Renal cortex interstitium (tissue), 11 donors: ENCODE results near the gene ABCB11. TPM values are rescaled to one million over a fixed set of nuclear protein-coding genes. Genes with fewer than 3 reads are reported as not detected.
A peak's percentile ranks its signal among the peaks of the same experiment; 100 is the strongest.

Experiments
- DNase-seq, 11 donors: peaks; one replicate each; pipeline ENCODE4 v3.0.0-alpha.2; 2013; ENCODE audit warnings: low read depth in 9 of 11, low spot score in 4 of 11; ENCODE audit errors: extremely low read depth in 1 of 11
- polyA plus RNA-seq, 3 donors: library from polyadenylated mRNA; unstranded; fragments of 120-200 nt; gene quantifications; one replicate each; pipeline ENCODE4 v1.2.1, GENCODE V29; 2013; ENCODE audit not compliant: insufficient read length in 3 of 3

ABCB11 gene
- polyA plus RNA-seq, 3 donors: 0.05 to 0.15 TPM; not detected in 1

GRCh38 chr2:168992591-168993349 is 38.4 kb downstream of the ABCB11 start:
- DNase-seq: no peak

GRCh38 chr2:168992026-168992425 is 39.1 kb downstream of the ABCB11 start:
- no peak for DNase-seq

GRCh38 chr2:168988755-168989154 is 42.4 kb downstream of the ABCB11 start:
- DNase-seq: no peak

GRCh38 chr2:168986398-168986943 is 44.7 kb downstream of the ABCB11 start:
- DNase-seq: no peak

- DNase-seq: no peak
Observed at GRCh38 chr2:168981651-168982050, 49.5 kb downstream of the ABCB11 start.

GRCh38 chr2:168978461-168978861 is 52.7 kb downstream of the ABCB11 start:
- no peak for DNase-seq

GRCh38 chr2:168977608-168978007 is 53.5 kb downstream of the ABCB11 start:
- DNase-seq: no peak

- peak in 1 of 11 donors; percentile 19 for DNase-seq
Observed at GRCh38 chr2:168976034-168976654, 55.0 kb downstream of the ABCB11 start.

GRCh38 chr2:168974428-168974827 is 56.7 kb downstream of the ABCB11 start:
- DNase-seq: peak in 1 of 11 donors; percentile 11

- no peak for DNase-seq
Observed at GRCh38 chr2:168971261-168971660, 59.9 kb downstream of the ABCB11 start.

GRCh38 chr2:168970711-168971233 is 60.4 kb downstream of the ABCB11 start:
- no peak for DNase-seq

GRCh38 chr2:168969865-168970264 is 61.3 kb downstream of the ABCB11 start:
- no peak for DNase-seq

- DNase-seq: no peak
Observed at GRCh38 chr2:168968342-168968741, 62.8 kb downstream of the ABCB11 start.

- peak in 1 of 11 donors; percentile 2 for DNase-seq
Observed at GRCh38 chr2:168964251-168964807, 66.8 kb downstream of the ABCB11 start.

- DNase-seq: no peak
Observed at GRCh38 chr2:168962636-168963035, 68.5 kb downstream of the ABCB11 start.

GRCh38 chr2:168961450-168962229 is 69.5 kb downstream of the ABCB11 start:
- DNase-seq: peak in 8 of 11 donors; percentile 16 to 70 (median 44)

GRCh38 chr2:168956392-168956791 is 74.7 kb downstream of the ABCB11 start:
- no peak for DNase-seq

GRCh38 chr2:168955321-168955720 is 75.8 kb downstream of the ABCB11 start:
- no peak for DNase-seq

- no peak for DNase-seq
Observed at GRCh38 chr2:168954256-168954655, 76.9 kb downstream of the ABCB11 start.
